GM12878 (cell line): ENCODE results near the gene MYL11. TPM values are rescaled to one million over a fixed set of nuclear protein-coding genes. Genes with fewer than 3 reads are reported as not detected.

Experiments used
- BMI1 ChIP-seq: fragments of 450-650 bp; IDR thresholded peaks from 2 replicates; pipeline ENCODE4 v1.6.1; 2016; ENCODE audit warnings: mild to moderate bottlenecking, moderate library complexity, borderline replicate concordance
- DPF2 ChIP-seq: fragments of 450-650 bp; IDR thresholded peaks from 2 replicates; pipeline ENCODE4 v1.6.1; 2017; ENCODE audit warnings: mild to moderate bottlenecking
- MEF2A ChIP-seq: IDR thresholded peaks from 2 replicates; pipeline ENCODE4 v1.6.1; 2011; ENCODE audit warnings: low read depth, mild to moderate bottlenecking, low read length, moderate library complexity; ENCODE audit not compliant: insufficient read depth
- NFXL1 ChIP-seq: fragments of 450-650 bp; IDR thresholded peaks from 2 replicates; pipeline ENCODE4 v1.6.1; 2017; ENCODE audit warnings: antibody characterized with exemption, mild to moderate bottlenecking, borderline replicate concordance
- SP1 ChIP-seq: IDR thresholded peaks from one replicate; pipeline ENCODE4 v1.6.1; 2011; ENCODE audit warnings: low read depth, low read length
- STAT1 ChIP-seq: fragments of 450-650 bp; conservative IDR thresholded peaks from 2 replicates; pipeline ENCODE4 v1.6.1; 2014; ENCODE audit warnings: antibody characterized with exemption, mild to moderate bottlenecking
- ZBTB33 ChIP-seq: fragments of 450-650 bp; IDR thresholded peaks from 2 replicates; pipeline ENCODE4 v1.6.1; 2017; ENCODE audit warnings: mild to moderate bottlenecking
- ZNF207 ChIP-seq: fragments of 450-650 bp; IDR thresholded peaks from 2 replicates; pipeline ENCODE4 v1.6.1; 2014; ENCODE audit warnings: antibody characterized with exemption, mild to moderate bottlenecking, borderline replicate concordance
- ZNF384 ChIP-seq: IDR thresholded peaks from 2 replicates; pipeline ENCODE4 v1.6.1; 2012; ENCODE audit warnings: low read depth, mild to moderate bottlenecking, low read length, improper control_type of control experiment, borderline replicate concordance
- ZNF592 ChIP-seq: fragments of 450-650 bp; IDR thresholded peaks from 2 replicates; pipeline ENCODE4 v1.6.1; 2017; ENCODE audit warnings: mild to moderate bottlenecking, moderate library complexity
- polyA plus RNA-seq, 11 experiments: library from polyadenylated mRNA; depleted of rRNA in 4 of 11; unstranded in 6 of 11; stranded (reverse) in 5 of 11; fragments of >200 nt; fragmentation: Nextera tagmentation in 4 of 11; fragmentation: Illumina TruSeq in 1 of 11; extraction: Ambion mirVana in 4 of 11; extraction: Trizol in 1 of 11; gene quantifications; 1 replicate in 1 of 11; 2 replicates in 10 of 11; pipeline versions ENCODE4 v1.2.1 to v1.2.3, GENCODE V29; 2011 to 2016; ENCODE audit warnings: inconsistent platforms in 2 of 11, missing spikeins in 2 of 11, low read depth in 1 of 11
- total RNA-seq, 4 experiments: library from RNA; depleted of rRNA in 3 of 4; stranded (reverse); fragments of >200 nt in 3 of 4; fragmentation: Illumina TruSeq in 1 of 4; extraction: Trizol in 1 of 4; gene quantifications; 2 replicates each; pipeline versions ENCODE4 v1.2.1 to v1.2.3, GENCODE V29; 2013 to 2021
- TF ChIP-seq, protein P1 (sequence below): fragments of 450-650 bp; IDR thresholded peaks from 2 replicates; pipeline ENCODE4 v1.6.1; 2017; ENCODE audit warnings: mild to moderate bottlenecking, low read depth, inconsistent platforms; ENCODE audit not compliant: poor library complexity, severe bottlenecking
- TF ChIP-seq, protein P2 (sequence below): fragments of 450-650 bp; formaldehyde crosslinking; IDR thresholded peaks from 2 replicates; pipeline ENCODE4 v1.4.0; 2020; ENCODE audit warnings: mild to moderate bottlenecking, moderate library complexity

Gene MYL11
- total and polyA plus RNA-seq, 10 of the 15 experiments (the other 5 are each of a cell fraction or from before 2014, with no cell fraction given), result 0.19 to 1.2 (median 0.61) TPM; not detected in 5

DNA sequence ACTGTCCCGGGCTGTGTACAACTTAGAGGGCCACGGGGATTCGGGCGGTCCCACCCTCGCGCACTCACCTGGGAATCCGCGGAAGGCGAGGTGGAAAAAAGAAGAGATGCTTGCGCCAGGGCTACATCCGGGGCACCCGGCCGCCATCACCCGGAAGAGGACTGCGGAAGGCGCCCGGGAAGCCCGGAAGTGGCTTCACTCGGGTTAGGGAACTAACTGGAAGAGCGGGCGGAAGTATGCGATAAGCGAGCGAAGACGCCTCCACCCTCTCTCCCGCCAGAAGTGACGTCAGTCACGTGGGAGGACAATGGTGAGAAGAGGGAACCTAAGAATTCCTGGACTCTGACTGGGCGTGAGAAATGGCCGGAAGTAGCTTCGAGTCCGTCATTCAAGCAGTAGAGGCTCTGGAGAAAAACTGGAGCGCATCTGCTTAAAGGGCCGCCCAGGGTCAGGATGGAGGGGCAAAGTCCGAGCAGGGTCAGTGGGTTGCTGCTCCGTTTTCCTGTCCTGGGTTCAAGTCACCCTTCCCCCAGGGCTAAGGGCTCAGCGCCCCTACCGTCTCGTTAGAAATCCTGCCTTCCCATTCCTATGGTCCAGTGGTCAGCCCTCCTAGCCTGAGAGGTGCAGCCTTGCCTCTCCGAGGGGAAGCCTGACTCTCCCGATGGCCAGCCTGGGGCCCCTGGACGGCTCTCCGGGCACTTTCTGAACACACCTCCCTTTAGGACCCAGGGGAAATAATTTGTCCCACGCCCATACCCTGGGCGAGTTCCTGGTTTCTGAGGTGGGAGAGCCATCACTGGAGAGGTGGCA, 19.3 kb upstream of the MYL11 start, which contains the start of gene CD2BP2 (continued):
- TF ChIP-seq, protein P1, sequence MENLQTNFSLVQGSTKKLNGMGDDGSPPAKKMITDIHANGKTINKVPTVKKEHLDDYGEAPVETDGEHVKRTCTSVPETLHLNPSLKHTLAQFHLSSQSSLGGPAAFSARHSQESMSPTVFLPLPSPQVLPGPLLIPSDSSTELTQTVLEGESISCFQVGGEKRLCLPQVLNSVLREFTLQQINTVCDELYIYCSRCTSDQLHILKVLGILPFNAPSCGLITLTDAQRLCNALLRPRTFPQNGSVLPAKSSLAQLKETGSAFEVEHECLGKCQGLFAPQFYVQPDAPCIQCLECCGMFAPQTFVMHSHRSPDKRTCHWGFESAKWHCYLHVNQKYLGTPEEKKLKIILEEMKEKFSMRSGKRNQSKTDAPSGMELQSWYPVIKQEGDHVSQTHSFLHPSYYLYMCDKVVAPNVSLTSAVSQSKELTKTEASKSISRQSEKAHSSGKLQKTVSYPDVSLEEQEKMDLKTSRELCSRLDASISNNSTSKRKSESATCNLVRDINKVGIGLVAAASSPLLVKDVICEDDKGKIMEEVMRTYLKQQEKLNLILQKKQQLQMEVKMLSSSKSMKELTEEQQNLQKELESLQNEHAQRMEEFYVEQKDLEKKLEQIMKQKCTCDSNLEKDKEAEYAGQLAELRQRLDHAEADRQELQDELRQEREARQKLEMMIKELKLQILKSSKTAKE, result peak; percentile 54
- TF ChIP-seq SP1 (peak; percentile 14), ZBTB33 (no peak), DPF2 (peak; percentile 71), BMI1 (no peak), ZNF207 (no peak; the same call in 1 of the 2 replicates), MEF2A (peak; percentile 42; the same call in 1 of the 2 replicates), ZNF384 (no peak), NFXL1 (no peak), ZNF592 (no peak), STAT1 (peak; percentile 27; the same call in 1 of the 2 replicates)
- TF ChIP-seq, protein P2, sequence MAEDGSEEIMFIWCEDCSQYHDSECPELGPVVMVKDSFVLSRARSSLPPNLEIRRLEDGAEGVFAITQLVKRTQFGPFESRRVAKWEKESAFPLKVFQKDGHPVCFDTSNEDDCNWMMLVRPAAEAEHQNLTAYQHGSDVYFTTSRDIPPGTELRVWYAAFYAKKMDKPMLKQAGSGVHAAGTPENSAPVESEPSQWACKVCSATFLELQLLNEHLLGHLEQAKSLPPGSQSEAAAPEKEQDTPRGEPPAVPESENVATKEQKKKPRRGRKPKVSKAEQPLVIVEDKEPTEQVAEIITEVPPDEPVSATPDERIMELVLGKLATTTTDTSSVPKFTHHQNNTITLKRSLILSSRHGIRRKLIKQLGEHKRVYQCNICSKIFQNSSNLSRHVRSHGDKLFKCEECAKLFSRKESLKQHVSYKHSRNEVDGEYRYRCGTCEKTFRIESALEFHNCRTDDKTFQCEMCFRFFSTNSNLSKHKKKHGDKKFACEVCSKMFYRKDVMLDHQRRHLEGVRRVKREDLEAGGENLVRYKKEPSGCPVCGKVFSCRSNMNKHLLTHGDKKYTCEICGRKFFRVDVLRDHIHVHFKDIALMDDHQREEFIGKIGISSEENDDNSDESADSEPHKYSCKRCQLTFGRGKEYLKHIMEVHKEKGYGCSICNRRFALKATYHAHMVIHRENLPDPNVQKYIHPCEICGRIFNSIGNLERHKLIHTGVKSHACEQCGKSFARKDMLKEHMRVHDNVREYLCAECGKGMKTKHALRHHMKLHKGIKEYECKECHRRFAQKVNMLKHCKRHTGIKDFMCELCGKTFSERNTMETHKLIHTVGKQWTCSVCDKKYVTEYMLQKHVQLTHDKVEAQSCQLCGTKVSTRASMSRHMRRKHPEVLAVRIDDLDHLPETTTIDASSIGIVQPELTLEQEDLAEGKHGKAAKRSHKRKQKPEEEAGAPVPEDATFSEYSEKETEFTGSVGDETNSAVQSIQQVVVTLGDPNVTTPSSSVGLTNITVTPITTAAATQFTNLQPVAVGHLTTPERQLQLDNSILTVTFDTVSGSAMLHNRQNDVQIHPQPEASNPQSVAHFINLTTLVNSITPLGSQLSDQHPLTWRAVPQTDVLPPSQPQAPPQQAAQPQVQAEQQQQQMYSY (CRISPR knock-in tag), result no peak
